Activated B cell treated with CpG ODN at 0.5 μM for 24 hours (primary cell): ENCODE results near the gene HSFX2. TPM values are rescaled to one million over a fixed set of nuclear protein-coding genes. Genes with fewer than 3 reads are reported as not detected.
"Not testable (repeated sequence)": the region's sequence is repeated elsewhere in the genome, so short reads cannot be mapped to it uniquely, and the experiment has no call there.

ENCODE experiments used
- ATAC-seq: fragments of 200-7000 bp; cut with Tn5 transposase; one replicate; pipeline ENCODE4 v1.10.0; 2021; ENCODE audit warnings: low read depth, mild to moderate bottlenecking, moderate library complexity
- CTCF ChIA-PET: fragments of 350-600 bp; sonication (Branson Sonifier 250); formaldehyde crosslinking; loops from one replicate; lab custom pipeline; 2021; ENCODE audit warnings: antibody characterized with exemption; lab: Charles Lee
- POLR2A ChIA-PET: fragments of 350-600 bp; sonication (Branson Sonifier 250); formaldehyde crosslinking; loops from one replicate; lab custom pipeline; 2021; ENCODE audit warnings: antibody characterized with exemption; lab: Charles Lee
- DNase-seq: peaks from one replicate; pipeline ENCODE4 v3.0.0; 2022
- H3K27ac Mint-ChIP-seq: one replicate; pipeline ENCODE4 v1.8.0; 2020; ENCODE audit warnings: mixed read lengths
- H3K27me3 Mint-ChIP-seq: one replicate; pipeline ENCODE4 v1.8.0; 2021; ENCODE audit warnings: mixed read lengths
- H3K36me3 Mint-ChIP-seq: one replicate; pipeline ENCODE4 v1.8.0; 2021; ENCODE audit warnings: low read depth, mixed read lengths
- H3K4me1 Mint-ChIP-seq: one replicate; pipeline ENCODE4 v1.8.0; 2021; ENCODE audit warnings: mixed read lengths
- H3K4me3 Mint-ChIP-seq: one replicate; pipeline ENCODE4 v1.8.0; 2020; ENCODE audit warnings: mild to moderate bottlenecking, mixed read lengths
- H3K9me3 Mint-ChIP-seq: one replicate; pipeline ENCODE4 v1.8.0; 2020; ENCODE audit warnings: mixed read lengths
- CTCF ChIP-seq: fragments of 200-600 bp; IDR thresholded peaks from one replicate; pipeline ENCODE4 v1.8.0; 2022; ENCODE audit warnings: antibody characterized with exemption, mild to moderate bottlenecking
- intact Hi-C: fragments of 100-400 bp; cut with micrococcal nuclease; formaldehyde crosslinking; loops from one replicate; pipeline ENCODE4 v1.15.1; 2024
- total RNA-seq: library from RNA; stranded (reverse); gene quantifications from 2 replicates; pipeline ENCODE4 v1.2.3, GENCODE V29; 2022

HSFX2 gene
- total RNA-seq, 1 donor from 2014 or later, result 0.33 TPM

GRCh38 chrX:149610511-149610910 is 15.4 kb upstream of the HSFX2 start:
- ATAC-seq (no peak), DNase-seq (no peak)
- Mint-ChIP-seq H3K4me1 (peaks cover 1% of the 10 kb centered on the region), H3K36me3 (peaks cover 26% of the 10 kb centered on the region), H3K4me3 (no peak overlapping the region), H3K27me3 (no peaks in the 10 kb centered on the region), H3K9me3 (no peaks in the 10 kb centered on the region), H3K27ac (no peak overlapping the region)
- no peak for TF ChIP-seq CTCF
- POLR2A ChIA-PET, result no interaction called here
- intact Hi-C loops, result no loop called here
- CTCF ChIA-PET, result no interaction called here

GRCh38 chrX:149607699-149608098 is 12.6 kb upstream of the HSFX2 start:
- H3K4me3 Mint-ChIP-seq, result no peak overlapping the region
- no peak for TF ChIP-seq CTCF
- no peaks in the 10 kb centered on the region for H3K9me3 Mint-ChIP-seq
- intact Hi-C loops, result no loop called here
- ATAC-seq (no peak), DNase-seq (no peak)
- ChIA-PET POLR2A (no interaction called here), CTCF (no interaction called here)
- peaks cover 35% of the 10 kb centered on the region for H3K36me3 Mint-ChIP-seq
- no peaks in the 10 kb centered on the region for H3K27me3 Mint-ChIP-seq
- no peak overlapping the region for H3K27ac Mint-ChIP-seq
- no peaks in the 10 kb centered on the region for H3K4me1 Mint-ChIP-seq

GRCh38 chrX:149605248-149605885 is 10.3 kb upstream of the HSFX2 start:
- CTCF ChIA-PET, H3K27me3 Mint-ChIP-seq, H3K27ac Mint-ChIP-seq, H3K4me1 Mint-ChIP-seq, POLR2A ChIA-PET, ATAC-seq, intact Hi-C loops, DNase-seq, H3K4me3 Mint-ChIP-seq, H3K9me3 Mint-ChIP-seq: not testable (repeated sequence)
- H3K36me3 Mint-ChIP-seq, result peaks cover 35% of the 10 kb centered on the region

GRCh38 chrX:149598603-149599002 is 3.5 kb upstream of the HSFX2 start:
- intact Hi-C loops, DNase-seq, H3K36me3 Mint-ChIP-seq, POLR2A ChIA-PET, H3K27ac Mint-ChIP-seq, CTCF ChIA-PET, H3K4me1 Mint-ChIP-seq, H3K4me3 Mint-ChIP-seq, ATAC-seq, H3K9me3 Mint-ChIP-seq, H3K27me3 Mint-ChIP-seq: not testable (repeated sequence)

GRCh38 chrX:149595943-149596342 is 829 bp upstream of the HSFX2 start:
- H3K9me3 Mint-ChIP-seq, DNase-seq, intact Hi-C loops, H3K27me3 Mint-ChIP-seq, H3K36me3 Mint-ChIP-seq, H3K27ac Mint-ChIP-seq, CTCF ChIA-PET, H3K4me3 Mint-ChIP-seq, H3K4me1 Mint-ChIP-seq, POLR2A ChIA-PET, ATAC-seq: not testable (repeated sequence)

- H3K27ac Mint-ChIP-seq, DNase-seq, H3K4me1 Mint-ChIP-seq, intact Hi-C loops, ATAC-seq, POLR2A ChIA-PET, CTCF ChIA-PET, H3K9me3 Mint-ChIP-seq, H3K4me3 Mint-ChIP-seq, H3K27me3 Mint-ChIP-seq, H3K36me3 Mint-ChIP-seq: not testable (repeated sequence)
These were observed 4.1 kb downstream of the HSFX2 start for GRCh38 chrX:149590993-149591392.

- ATAC-seq, H3K9me3 Mint-ChIP-seq, intact Hi-C loops, DNase-seq, POLR2A ChIA-PET, H3K27me3 Mint-ChIP-seq, H3K27ac Mint-ChIP-seq, H3K36me3 Mint-ChIP-seq, H3K4me1 Mint-ChIP-seq, H3K4me3 Mint-ChIP-seq, CTCF ChIA-PET: not testable (repeated sequence)
These were observed 7.8 kb downstream of the HSFX2 start, which contains the start of gene MAGEA9B for GRCh38 chrX:149587359-149587758. TSS of gene MAGEA9B (minus strand) at chrX:149587459. CDS start at chrX:149583179, 4,280 bp downstream.

- ATAC-seq, H3K4me1 Mint-ChIP-seq, DNase-seq, H3K27ac Mint-ChIP-seq, H3K9me3 Mint-ChIP-seq, intact Hi-C loops, H3K4me3 Mint-ChIP-seq, H3K36me3 Mint-ChIP-seq, POLR2A ChIA-PET, H3K27me3 Mint-ChIP-seq, CTCF ChIA-PET: not testable (repeated sequence)
These were observed 9.5 kb downstream of the HSFX2 start for GRCh38 chrX:149585631-149586030.

- H3K9me3 Mint-ChIP-seq, H3K36me3 Mint-ChIP-seq, DNase-seq, CTCF ChIA-PET, H3K4me1 Mint-ChIP-seq, ATAC-seq, intact Hi-C loops, H3K4me3 Mint-ChIP-seq, H3K27ac Mint-ChIP-seq, POLR2A ChIA-PET, H3K27me3 Mint-ChIP-seq: not testable (repeated sequence)
These were observed 21.7 kb downstream of the HSFX2 start for GRCh38 chrX:149573456-149573855.
